Measurements from ENCODE around the gene MAP2. TPM values are rescaled to one million over a fixed set of nuclear protein-coding genes. Genes with fewer than 3 reads are reported as not detected.
"Not testable (repeated sequence)": the region's sequence is repeated elsewhere in the genome, so short reads cannot be mapped to it uniquely, and the experiment has no call there.

Gene MAP2
- total RNA-seq, 1 donor from 2014 or later = 24.9 TPM

GRCh38 chr2:209473930-209474419 lies 50.1 kb downstream of the MAP2 start:
- DNase-seq (ENCODE audit: low read depth, low spot score) = peak; percentile 49

GRCh38 chr2:209474960-209475359 lies 51.1 kb downstream of the MAP2 start:
- DNase-seq (ENCODE audit: low read depth, low spot score) = no peak

- DNase-seq (ENCODE audit: low read depth, low spot score) = no peak
Measured at GRCh38 chr2:209476367-209477208, 52.7 kb downstream of the MAP2 start.

GRCh38 chr2:209492296-209492695 lies 68.4 kb downstream of the MAP2 start:
- not testable (repeated sequence) for DNase-seq (ENCODE audit: low read depth, low spot score)

GRCh38 chr2:209495068-209495620 lies 71.3 kb downstream of the MAP2 start:
- DNase-seq (ENCODE audit: low read depth, low spot score) = not testable (repeated sequence)

- DNase-seq (ENCODE audit: low read depth, low spot score) = peak; percentile 98
Measured at GRCh38 chr2:209495855-209496585, 72.2 kb downstream of the MAP2 start.

GRCh38 chr2:209496586-209496982 lies 72.7 kb downstream of the MAP2 start:
- peak; percentile 65 for DNase-seq (ENCODE audit: low read depth, low spot score)

GRCh38 chr2:209498614-209499013 lies 74.8 kb downstream of the MAP2 start:
- no peak for DNase-seq (ENCODE audit: low read depth, low spot score)

- DNase-seq (ENCODE audit: low read depth, low spot score) = no peak
Measured at GRCh38 chr2:209499069-209499468, 75.2 kb downstream of the MAP2 start.

- no peak for DNase-seq (ENCODE audit: low read depth, low spot score)
Measured at GRCh38 chr2:209501579-209501978, 77.7 kb downstream of the MAP2 start.

- DNase-seq (ENCODE audit: low read depth, low spot score) = no peak
Measured at GRCh38 chr2:209505410-209505809, 81.6 kb downstream of the MAP2 start.

GRCh38 chr2:209508255-209508654 lies 84.4 kb downstream of the MAP2 start:
- no peak for DNase-seq (ENCODE audit: low read depth, low spot score)

GRCh38 chr2:209511637-209512036 lies 87.8 kb downstream of the MAP2 start:
- no peak for DNase-seq (ENCODE audit: low read depth, low spot score)

GRCh38 chr2:209512971-209513370 lies 89.1 kb downstream of the MAP2 start:
- DNase-seq (ENCODE audit: low read depth, low spot score) = no peak

GRCh38 chr2:209517436-209517835 lies 93.6 kb downstream of the MAP2 start:
- DNase-seq (ENCODE audit: low read depth, low spot score) = no peak

GRCh38 chr2:209519271-209519670 lies 95.4 kb downstream of the MAP2 start:
- no peak for DNase-seq (ENCODE audit: low read depth, low spot score)

- DNase-seq (ENCODE audit: low read depth, low spot score) = no peak
Measured at GRCh38 chr2:209519906-209520305, 96.1 kb downstream of the MAP2 start.

GRCh38 chr2:209523041-209523740 lies 99.3 kb downstream of the MAP2 start:
- no peak for DNase-seq (ENCODE audit: low read depth, low spot score)

GRCh38 chr2:209523867-209524266 lies 100.0 kb downstream of the MAP2 start:
- no peak for DNase-seq (ENCODE audit: low read depth, low spot score)

GRCh38 chr2:209525331-209525730 lies 101.5 kb downstream of the MAP2 start:
- no peak for DNase-seq (ENCODE audit: low read depth, low spot score)

GRCh38 chr2:209525834-209526281 lies 102.0 kb downstream of the MAP2 start:
- DNase-seq (ENCODE audit: low read depth, low spot score) = peak; percentile 62

Measured in pulmonary artery endothelial cell (primary cell).